T-helper 17 cell (primary cell): Measurements from ENCODE around the gene ALS2. TPM values are rescaled to one million over a fixed set of nuclear protein-coding genes. Genes with fewer than 3 reads are reported as not detected.
"Not testable (repeated sequence)": the region's sequence is repeated elsewhere in the genome, so short reads cannot be mapped to it uniquely, and the experiment has no call there.

ENCODE experiments used
- ATAC-seq: fragments of 150-1000 bp; cut with Tn5 transposase; 2 replicates; pipeline ENCODE4 v1.10.0; 2021; ENCODE audit warnings: mild to moderate bottlenecking, moderate library complexity
- DNase-seq, 3 donors: peaks; one replicate each; pipeline versions ENCODE4 v3.0.0 to v3.0.0-alpha.2; 2020 to 2021
- H3K9me3 ChIP-seq: one replicate; pipeline ENCODE4 v1.7.0; 2013; ENCODE audit warnings: low read length, mild to moderate bottlenecking; ENCODE audit not compliant: control insufficient read depth, poor library complexity, severe bottlenecking
- H3K27ac Mint-ChIP-seq: one replicate; pipeline ENCODE4 v1.8.0; 2022; ENCODE audit warnings: mild to moderate bottlenecking, moderate library complexity, mixed read lengths
- H3K27me3 Mint-ChIP-seq: one replicate; pipeline ENCODE4 v1.8.0; 2022; ENCODE audit warnings: mixed read lengths
- H3K36me3 Mint-ChIP-seq: one replicate; pipeline ENCODE4 v1.8.0; 2022; ENCODE audit warnings: low read depth, mixed read lengths
- H3K4me1 Mint-ChIP-seq: one replicate; pipeline ENCODE4 v1.8.0; 2022; ENCODE audit warnings: mild to moderate bottlenecking, mixed read lengths
- H3K4me3 Mint-ChIP-seq: one replicate; pipeline ENCODE4 v1.8.0; 2022; ENCODE audit warnings: mild to moderate bottlenecking, moderate library complexity, mixed read lengths
- total RNA-seq, 4 donors: library from RNA in 2 of 4; stranded (reverse) in 2 of 4; gene quantifications; one replicate each; pipeline ENCODE4 v1.2.3 and lab custom pipeline; 2022 to 2026

Gene ALS2
- total RNA-seq, 2 donors from 2014 or later: 6.6 to 6.7 TPM

DNA sequence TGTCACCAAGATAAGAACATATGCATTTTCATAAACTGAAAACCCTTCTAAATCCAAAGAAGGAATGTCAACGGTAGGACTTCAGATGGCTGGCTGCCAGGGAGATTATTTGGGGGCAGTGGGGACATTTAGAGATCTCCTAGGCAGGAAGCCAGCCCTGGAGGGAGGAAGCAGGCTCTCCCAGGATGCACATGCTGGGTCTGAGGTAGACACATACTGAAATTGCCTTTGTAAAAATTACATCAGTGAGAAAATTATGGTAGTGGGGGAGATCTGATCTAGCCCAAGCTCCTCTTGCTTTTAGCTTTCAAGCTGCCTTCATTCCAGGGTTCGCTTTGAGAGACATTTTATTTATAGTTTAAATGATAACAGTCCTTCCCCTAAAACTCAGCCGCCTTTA, 106.4 kb downstream of the ALS2 start:
- ATAC-seq (no peak), DNase-seq (no peak)
- Mint-ChIP-seq H3K27me3 (peaks cover 12% of the 10 kb centered on the region), H3K4me1 (peaks cover 3% of the 10 kb centered on the region), H3K4me3 (no peak overlapping the region), H3K36me3 (peaks cover 2% of the 10 kb centered on the region), H3K27ac (no peak overlapping the region)
- no peaks in the 10 kb centered on the region for H3K9me3 ChIP-seq

DNA sequence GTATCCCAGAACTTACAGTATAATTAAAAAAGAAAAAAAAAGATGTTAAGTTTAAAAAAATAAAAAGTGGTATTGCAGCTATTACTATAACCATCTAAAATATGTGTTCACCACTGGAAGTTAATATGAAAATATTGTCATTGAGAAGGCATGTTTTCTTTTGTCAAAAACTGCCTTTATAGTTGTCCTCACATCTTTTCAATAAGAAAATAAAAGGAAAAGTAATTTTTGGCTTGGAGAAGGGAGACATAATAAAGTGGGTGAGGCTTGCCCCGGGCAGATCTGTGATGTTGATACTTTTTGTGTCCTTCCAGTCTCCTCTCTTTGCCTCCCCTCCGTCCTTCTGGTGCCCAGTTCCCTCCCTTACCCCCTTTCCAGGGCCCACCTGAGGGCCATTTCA, 107.2 kb downstream of the ALS2 start:
- H3K4me3 Mint-ChIP-seq: no peak overlapping the region
- H3K27ac Mint-ChIP-seq: no peak overlapping the region
- peaks cover 12% of the 10 kb centered on the region for H3K27me3 Mint-ChIP-seq
- ATAC-seq (no peak), DNase-seq (no peak)
- H3K4me1 Mint-ChIP-seq: peaks cover 3% of the 10 kb centered on the region
- no peaks in the 10 kb centered on the region for H3K9me3 ChIP-seq
- H3K36me3 Mint-ChIP-seq: peaks cover 2% of the 10 kb centered on the region

GRCh38 chr2:201671205-201671604, 109.5 kb downstream of the ALS2 start:
- H3K4me3 Mint-ChIP-seq, H3K27me3 Mint-ChIP-seq, H3K36me3 Mint-ChIP-seq, H3K4me1 Mint-ChIP-seq, DNase-seq, H3K9me3 ChIP-seq, ATAC-seq, H3K27ac Mint-ChIP-seq: not testable (repeated sequence)

- H3K27me3 Mint-ChIP-seq: no peaks in the 10 kb centered on the region
- no peak overlapping the region for H3K27ac Mint-ChIP-seq
- no peak overlapping the region for H3K4me3 Mint-ChIP-seq
- DNase-seq (no peak), ATAC-seq (no peak)
- H3K4me1 Mint-ChIP-seq: peaks cover 3% of the 10 kb centered on the region
- H3K36me3 Mint-ChIP-seq: no peaks in the 10 kb centered on the region
- no peaks in the 10 kb centered on the region for H3K9me3 ChIP-seq
These were observed 110.9 kb downstream of the ALS2 start for GRCh38 chr2:201669865-201670264.

DNA sequence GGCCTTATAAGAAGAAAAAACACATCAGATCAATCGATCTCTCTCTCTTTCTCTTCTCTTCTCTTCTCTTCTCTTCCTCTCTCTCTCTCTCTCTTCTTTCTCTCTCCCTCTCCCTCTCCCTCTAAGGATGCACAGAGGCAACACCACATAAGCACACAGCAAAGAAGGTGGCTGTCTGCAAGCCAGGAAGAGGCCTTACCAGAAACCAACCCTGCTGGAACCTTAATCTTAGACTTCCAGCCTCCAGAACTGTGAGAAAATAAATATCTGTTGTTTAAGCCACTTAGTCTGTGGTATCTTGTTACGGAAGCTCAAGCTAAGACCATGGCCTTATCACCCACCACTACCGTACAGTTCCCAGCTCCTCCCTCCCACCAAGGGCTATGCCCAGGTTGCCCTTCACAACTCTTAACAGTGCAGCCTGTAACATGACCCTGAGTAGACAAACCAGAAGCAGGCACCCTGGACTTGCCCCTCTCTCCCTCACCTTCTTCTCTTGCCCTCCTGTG, 112.3 kb downstream of the ALS2 start:
- H3K27ac Mint-ChIP-seq: peak overlapping the region; percentile 8
- H3K36me3 Mint-ChIP-seq: no peaks in the 10 kb centered on the region
- ATAC-seq (no peak), DNase-seq (no peak)
- H3K4me1 Mint-ChIP-seq: peaks cover 3% of the 10 kb centered on the region
- peaks cover 8% of the 10 kb centered on the region for H3K27me3 Mint-ChIP-seq
- no peaks in the 10 kb centered on the region for H3K9me3 ChIP-seq
- H3K4me3 Mint-ChIP-seq: no peak overlapping the region

DNA sequence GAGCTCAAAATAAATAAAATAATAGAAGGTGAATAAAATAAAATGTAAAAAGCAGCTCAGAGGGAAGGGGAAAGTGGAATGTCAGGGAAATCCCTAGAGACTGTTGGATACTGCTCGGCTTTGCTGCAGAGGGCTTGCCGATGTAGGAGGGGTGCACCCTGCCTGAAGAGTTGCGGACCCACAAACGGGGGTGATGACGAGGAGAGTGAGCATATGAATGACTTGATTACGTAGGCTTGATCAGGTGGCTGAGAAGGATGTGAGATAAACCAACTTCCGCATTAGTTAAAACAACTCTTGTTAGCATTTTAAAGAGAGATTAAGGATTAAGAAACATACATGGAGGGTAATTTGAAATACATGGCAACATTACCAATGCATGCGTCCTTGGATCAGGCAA, 116.4 kb downstream of the ALS2 start:
- no peaks in the 10 kb centered on the region for H3K9me3 ChIP-seq
- no peaks in the 10 kb centered on the region for H3K4me1 Mint-ChIP-seq
- no peaks in the 10 kb centered on the region for H3K36me3 Mint-ChIP-seq
- ATAC-seq: no peak
- H3K27me3 Mint-ChIP-seq: peaks cover 18% of the 10 kb centered on the region
- H3K27ac Mint-ChIP-seq: peak overlapping the region; percentile 49
- no peak for DNase-seq
- H3K4me3 Mint-ChIP-seq: no peak overlapping the region

- Mint-ChIP-seq H3K4me1 (peaks cover 2% of the 10 kb centered on the region), H3K36me3 (peaks cover 9% of the 10 kb centered on the region), H3K27ac (peak overlapping the region; percentile 34), H3K27me3 (peaks cover 43% of the 10 kb centered on the region), H3K4me3 (no peak overlapping the region)
- ATAC-seq: no peak
- no peak for DNase-seq
- H3K9me3 ChIP-seq: no peaks in the 10 kb centered on the region
These were observed 119.4 kb downstream of the ALS2 start for GRCh38 chr2:201661366-201661765.

- Mint-ChIP-seq H3K27me3 (peaks cover 50% of the 10 kb centered on the region), H3K27ac (no peak overlapping the region), H3K36me3 (peaks cover 11% of the 10 kb centered on the region), H3K4me3 (no peak overlapping the region), H3K4me1 (peaks cover 2% of the 10 kb centered on the region)
- ATAC-seq (no peak), DNase-seq (no peak)
- H3K9me3 ChIP-seq: no peaks in the 10 kb centered on the region
These were observed 120.3 kb downstream of the ALS2 start for GRCh38 chr2:201660293-201660895.

DNA sequence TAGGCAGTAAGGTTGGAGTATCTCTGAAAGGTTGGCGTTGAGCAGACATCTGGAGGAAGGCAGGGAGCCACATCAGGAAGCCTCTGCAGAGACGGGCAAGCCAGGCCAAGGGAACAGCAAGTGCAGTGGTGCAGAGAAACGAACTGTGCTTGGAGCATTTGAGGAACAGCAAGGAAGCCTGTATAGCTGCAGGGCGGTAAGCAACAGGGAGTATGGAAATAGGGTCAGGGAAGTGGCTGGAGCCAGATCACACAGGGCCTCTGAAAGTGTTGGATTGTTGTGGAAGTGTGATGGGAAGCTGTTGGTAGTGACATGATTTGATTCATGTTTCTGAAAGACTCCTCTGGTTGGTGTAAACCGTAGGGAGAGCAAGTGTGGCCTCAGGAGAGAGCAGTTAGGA, 124.0 kb downstream of the ALS2 start:
- H3K27me3 Mint-ChIP-seq: peaks cover 62% of the 10 kb centered on the region
- H3K36me3 Mint-ChIP-seq: peaks cover 11% of the 10 kb centered on the region
- H3K4me3 Mint-ChIP-seq: no peak overlapping the region
- no peak for ATAC-seq
- peaks cover 2% of the 10 kb centered on the region for H3K4me1 Mint-ChIP-seq
- DNase-seq: no peak
- no peaks in the 10 kb centered on the region for H3K9me3 ChIP-seq
- H3K27ac Mint-ChIP-seq: no peak overlapping the region

- no peaks in the 10 kb centered on the region for H3K9me3 ChIP-seq
- ATAC-seq (no peak), DNase-seq (no peak)
- Mint-ChIP-seq H3K27me3 (peaks cover 63% of the 10 kb centered on the region), H3K36me3 (peaks cover 11% of the 10 kb centered on the region), H3K27ac (no peak overlapping the region), H3K4me3 (no peak overlapping the region), H3K4me1 (peaks cover 2% of the 10 kb centered on the region)
These were observed 124.6 kb downstream of the ALS2 start for GRCh38 chr2:201656102-201656501.

DNA sequence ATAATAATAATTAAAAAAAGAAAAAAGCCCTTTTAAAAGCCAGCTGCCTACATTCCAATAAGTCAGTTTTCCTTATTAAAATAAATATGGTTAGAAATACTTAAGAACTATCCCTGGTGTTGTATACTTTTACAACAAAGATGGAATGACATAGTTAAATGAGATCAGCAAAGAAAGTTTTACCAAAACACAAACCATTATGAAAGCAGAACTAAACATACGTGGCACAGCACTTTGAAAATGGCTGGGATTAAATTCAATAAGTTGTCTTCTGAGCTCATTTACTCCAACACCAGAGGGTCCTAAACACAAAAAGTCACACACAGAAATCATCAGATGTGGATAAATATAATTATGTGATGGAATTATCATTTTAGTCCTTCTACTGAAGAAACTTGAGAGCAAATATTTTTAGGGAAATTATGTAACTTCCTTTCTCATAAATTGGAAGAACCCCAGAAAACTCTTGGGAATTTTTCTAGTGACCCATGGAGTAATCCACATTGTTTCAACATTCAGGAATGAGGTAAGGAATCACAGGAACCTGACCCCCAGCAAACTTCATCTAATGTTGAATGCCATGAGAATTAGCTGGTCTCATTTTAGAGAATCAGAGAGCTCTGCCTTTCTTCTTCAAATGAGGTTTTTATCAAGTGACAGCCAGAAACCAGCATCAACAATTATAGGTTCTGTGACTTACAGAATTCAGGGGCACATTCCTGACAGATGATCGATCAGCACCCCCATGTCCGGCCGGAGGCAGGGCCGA, 125.9 kb downstream of the ALS2 start:
- ATAC-seq: no peak
- Mint-ChIP-seq H3K4me3 (no peak overlapping the region), H3K4me1 (peaks cover 2% of the 10 kb centered on the region), H3K36me3 (peaks cover 11% of the 10 kb centered on the region), H3K27ac (no peak overlapping the region), H3K27me3 (peaks cover 64% of the 10 kb centered on the region)
- no peak for DNase-seq
- H3K9me3 ChIP-seq: no peaks in the 10 kb centered on the region

GRCh38 chr2:201653221-201653620, 127.5 kb downstream of the ALS2 start:
- no peak overlapping the region for H3K27ac Mint-ChIP-seq
- no peaks in the 10 kb centered on the region for H3K9me3 ChIP-seq
- peaks cover 69% of the 10 kb centered on the region for H3K27me3 Mint-ChIP-seq
- peaks cover 11% of the 10 kb centered on the region for H3K36me3 Mint-ChIP-seq
- no peak for DNase-seq
- peaks cover 2% of the 10 kb centered on the region for H3K4me1 Mint-ChIP-seq
- ATAC-seq: no peak
- H3K4me3 Mint-ChIP-seq: no peak overlapping the region
